ENCODE data around the gene TMEM135.

The TMEM135 gene

GRCh38 chr11:87306262-87306851, 268.6 kb downstream of the TMEM135 start:
- in situ Hi-C loops (cut with HindIII; ENCODE audit: low pct_ligation_motif_present, low pct_unique_long_range_greater_than_20kb, low sequenced_read_pairs) = loop anchor here (25.0 kb wide), 1 partner anchor 369 kb away; no protein-coding TSS in a partner anchor
- no peak for DNase-seq

GRCh38 chr11:87307101-87307500, 269.4 kb downstream of the TMEM135 start:
- in situ Hi-C loops (cut with HindIII; ENCODE audit: low pct_ligation_motif_present, low pct_unique_long_range_greater_than_20kb, low sequenced_read_pairs) = loop anchor here (25.0 kb wide), 1 partner anchor 370 kb away; no protein-coding TSS in a partner anchor
- no peak for DNase-seq

- in situ Hi-C loops (cut with HindIII; ENCODE audit: low pct_ligation_motif_present, low pct_unique_long_range_greater_than_20kb, low sequenced_read_pairs) = loop anchor here (25.0 kb wide), 1 partner anchor 378 kb away; no protein-coding TSS in a partner anchor
- no peak for DNase-seq
These were observed 277.5 kb downstream of the TMEM135 start for GRCh38 chr11:87315229-87315628.

- in situ Hi-C loops (cut with HindIII; ENCODE audit: low pct_ligation_motif_present, low pct_unique_long_range_greater_than_20kb, low sequenced_read_pairs) = loop anchor here (25.0 kb wide), 1 partner anchor 379 kb away; no protein-coding TSS in a partner anchor
- DNase-seq = no peak
These were observed 278.8 kb downstream of the TMEM135 start for GRCh38 chr11:87316491-87316890.

GRCh38 chr11:87317441-87317840, 279.7 kb downstream of the TMEM135 start:
- no peak for DNase-seq
- in situ Hi-C loops (cut with HindIII; ENCODE audit: low pct_ligation_motif_present, low pct_unique_long_range_greater_than_20kb, low sequenced_read_pairs) = loop anchor here (25.0 kb wide), 1 partner anchor 380 kb away; no protein-coding TSS in a partner anchor

GRCh38 chr11:87320123-87320522, 282.4 kb downstream of the TMEM135 start:
- no peak for DNase-seq
- in situ Hi-C loops (cut with HindIII; ENCODE audit: low pct_ligation_motif_present, low pct_unique_long_range_greater_than_20kb, low sequenced_read_pairs) = loop anchor here (25.0 kb wide), 1 partner anchor 383 kb away; no protein-coding TSS in a partner anchor

- no peak for DNase-seq
- in situ Hi-C loops (cut with HindIII; ENCODE audit: low pct_ligation_motif_present, low pct_unique_long_range_greater_than_20kb, low sequenced_read_pairs) = loop anchor here (25.0 kb wide), 1 partner anchor 385 kb away; no protein-coding TSS in a partner anchor
These were observed 284.8 kb downstream of the TMEM135 start for GRCh38 chr11:87322568-87322967.

GRCh38 chr11:87323899-87324298, 286.2 kb downstream of the TMEM135 start:
- in situ Hi-C loops (cut with HindIII; ENCODE audit: low pct_ligation_motif_present, low pct_unique_long_range_greater_than_20kb, low sequenced_read_pairs) = loop anchor here (25.0 kb wide), 1 partner anchor 387 kb away; no protein-coding TSS in a partner anchor

GRCh38 chr11:87324817-87325489, 287.2 kb downstream of the TMEM135 start:
- in situ Hi-C loops (cut with HindIII; ENCODE audit: low pct_ligation_motif_present, low pct_unique_long_range_greater_than_20kb, low sequenced_read_pairs) = loop anchor here (25.0 kb wide), 1 partner anchor 388 kb away; no protein-coding TSS in a partner anchor
- no peak for DNase-seq

More at GRCh38 chr11:87323899-87324298, 286.2 kb downstream of the TMEM135 start:
- no peak for DNase-seq

- in situ Hi-C loops (cut with HindIII; ENCODE audit: low pct_ligation_motif_present, low pct_unique_long_range_greater_than_20kb, low sequenced_read_pairs) = no loop called here
- no peak for DNase-seq
These were observed 287.7 kb downstream of the TMEM135 start for GRCh38 chr11:87325490-87325872.

GRCh38 chr11:87326594-87326993, 288.9 kb downstream of the TMEM135 start:
- in situ Hi-C loops (cut with HindIII; ENCODE audit: low pct_ligation_motif_present, low pct_unique_long_range_greater_than_20kb, low sequenced_read_pairs) = no loop called here

GRCh38 chr11:87329172-87329571, 291.4 kb downstream of the TMEM135 start:
- DNase-seq = no peak
- in situ Hi-C loops (cut with HindIII; ENCODE audit: low pct_ligation_motif_present, low pct_unique_long_range_greater_than_20kb, low sequenced_read_pairs) = no loop called here

More at GRCh38 chr11:87326594-87326993, 288.9 kb downstream of the TMEM135 start:
- DNase-seq = no peak

GRCh38 chr11:87330187-87330601, 292.5 kb downstream of the TMEM135 start:
- in situ Hi-C loops (cut with HindIII; ENCODE audit: low pct_ligation_motif_present, low pct_unique_long_range_greater_than_20kb, low sequenced_read_pairs) = no loop called here

GRCh38 chr11:87331273-87331672, 293.5 kb downstream of the TMEM135 start:
- in situ Hi-C loops (cut with HindIII; ENCODE audit: low pct_ligation_motif_present, low pct_unique_long_range_greater_than_20kb, low sequenced_read_pairs) = no loop called here
- DNase-seq = no peak

More at GRCh38 chr11:87330187-87330601, 292.5 kb downstream of the TMEM135 start:
- DNase-seq = no peak

- DNase-seq = peak; percentile 6
- in situ Hi-C loops (cut with HindIII; ENCODE audit: low pct_ligation_motif_present, low pct_unique_long_range_greater_than_20kb, low sequenced_read_pairs) = no loop called here
These were observed 300.4 kb downstream of the TMEM135 start for GRCh38 chr11:87338046-87338639.

- DNase-seq = no peak
- in situ Hi-C loops (cut with HindIII; ENCODE audit: low pct_ligation_motif_present, low pct_unique_long_range_greater_than_20kb, low sequenced_read_pairs) = no loop called here
These were observed 301.7 kb downstream of the TMEM135 start for GRCh38 chr11:87339416-87339815.

- DNase-seq = no peak
- in situ Hi-C loops (cut with HindIII; ENCODE audit: low pct_ligation_motif_present, low pct_unique_long_range_greater_than_20kb, low sequenced_read_pairs) = no loop called here
These were observed 309.7 kb downstream of the TMEM135 start for GRCh38 chr11:87347441-87347840.

GRCh38 chr11:87347854-87348253, 310.1 kb downstream of the TMEM135 start:
- DNase-seq = no peak
- in situ Hi-C loops (cut with HindIII; ENCODE audit: low pct_ligation_motif_present, low pct_unique_long_range_greater_than_20kb, low sequenced_read_pairs) = no loop called here

- DNase-seq = no peak
- in situ Hi-C loops (cut with HindIII; ENCODE audit: low pct_ligation_motif_present, low pct_unique_long_range_greater_than_20kb, low sequenced_read_pairs) = no loop called here
These were observed 313.9 kb downstream of the TMEM135 start for GRCh38 chr11:87351676-87352075.
